Right hindlimb (tissue), 1 donor: Measurements from ENCODE around the gene FAM210B.
"Not testable (repeated sequence)": the region's sequence is repeated elsewhere in the genome, so short reads cannot be mapped to it uniquely, and the experiment has no call there.

Experiments
- DNase-seq: peaks from one replicate; pipeline ENCODE4 v3.0.0-alpha.2; 2018

Gene FAM210B

GRCh38 chr20:56361900-56362299, 3.1 kb downstream of the FAM210B start:
- no peak for DNase-seq

- DNase-seq = no peak
These were observed 4.1 kb downstream of the FAM210B start for GRCh38 chr20:56362833-56363413.

- DNase-seq = no peak
These were observed 4.7 kb downstream of the FAM210B start for GRCh38 chr20:56363491-56363890.

GRCh38 chr20:56368351-56369134, 9.8 kb downstream of the FAM210B start:
- no peak for DNase-seq

GRCh38 chr20:56369179-56369578, 10.4 kb downstream of the FAM210B start:
- DNase-seq = no peak

GRCh38 chr20:56371977-56372376, 13.2 kb downstream of the FAM210B start:
- DNase-seq = no peak

- DNase-seq = no peak
These were observed 14.1 kb downstream of the FAM210B start for GRCh38 chr20:56372850-56373249.

GRCh38 chr20:56373942-56374341, 15.2 kb downstream of the FAM210B start:
- no peak for DNase-seq

GRCh38 chr20:56376331-56376730, 17.6 kb downstream of the FAM210B start:
- no peak for DNase-seq

GRCh38 chr20:56378386-56378785, 19.6 kb downstream of the FAM210B start:
- no peak for DNase-seq

- DNase-seq = no peak
These were observed 21.6 kb downstream of the FAM210B start for GRCh38 chr20:56380375-56380774.

GRCh38 chr20:56381501-56381900, 22.7 kb downstream of the FAM210B start:
- DNase-seq = no peak

- no peak for DNase-seq
These were observed 23.9 kb downstream of the FAM210B start for GRCh38 chr20:56382696-56383095.

- DNase-seq = no peak
These were observed 24.6 kb downstream of the FAM210B start for GRCh38 chr20:56383334-56383733.

GRCh38 chr20:56385130-56385529, 26.4 kb downstream of the FAM210B start:
- DNase-seq = no peak

- DNase-seq = no peak
These were observed 27.4 kb downstream of the FAM210B start for GRCh38 chr20:56386219-56386618.

- DNase-seq = no peak
These were observed 30.1 kb downstream of the FAM210B start for GRCh38 chr20:56388882-56389281.

- DNase-seq = no peak
These were observed 31.0 kb downstream of the FAM210B start for GRCh38 chr20:56389807-56390206.

- not testable (repeated sequence) for DNase-seq
These were observed 31.6 kb downstream of the FAM210B start for GRCh38 chr20:56390396-56390795.

- no peak for DNase-seq
These were observed 32.3 kb downstream of the FAM210B start for GRCh38 chr20:56391037-56391436.

- no peak for DNase-seq
These were observed 32.9 kb downstream of the FAM210B start for GRCh38 chr20:56391596-56392131.

GRCh38 chr20:56392132-56392880, 33.5 kb downstream of the FAM210B start, which contains the start of the genes AURKA and CSTF1:
Gene AURKA, minus strand, starts transcription at chr20:56392215. Its CDS starts 4,018 bp downstream, at chr20:56388197.
Gene CSTF1, plus strand, starts transcription at chr20:56392645. Its CDS starts 2,908 bp downstream, at chr20:56395553.
- peak; percentile 99 for DNase-seq

GRCh38 chr20:56392881-56393482, 34.2 kb downstream of the FAM210B start:
- DNase-seq = no peak
